Keratinocyte (primary cell): Measurements from ENCODE around the gene TP63. TPM values are rescaled to one million over a fixed set of nuclear protein-coding genes. Genes with fewer than 3 reads are reported as not detected.

Source experiments
- DNase-seq: peaks from one replicate; pipeline ENCODE4 v3.0.0-alpha.2; 2011; ENCODE audit warnings: low read depth, missing footprints, low spot score
- FAIRE-seq: peaks from 2 replicates; lab custom pipeline; 2011; peaks lifted over from hg19 to GRCh38; lab: Jason Lieb, UNC
- H2AFZ ChIP-seq: 2 replicates; pipeline ENCODE4 v1.6.0; 2012; ENCODE audit warnings: low read length, control low read depth, inconsistent platforms; ENCODE audit not compliant: control insufficient read depth
- H3K27ac ChIP-seq: 2 replicates; pipeline ENCODE4 v1.5.1; 2011; ENCODE audit warnings: low read length; ENCODE audit not compliant: control insufficient read depth, insufficient read depth
- H3K27me3 ChIP-seq: 3 replicates; pipeline ENCODE4 v1.6.0; 2011; ENCODE audit warnings: low read length; ENCODE audit not compliant: control insufficient read depth, insufficient read depth; ENCODE audit errors: extremely low read depth
- H3K36me3 ChIP-seq, 2 experiments: 2 replicates in 1 of 2; 3 replicates in 1 of 2; pipeline ENCODE4 v1.5.1; 2011; ENCODE audit warnings: low read length in 2 of 2, mild to moderate bottlenecking in 1 of 2; ENCODE audit not compliant: control insufficient read depth in 2 of 2, insufficient read depth in 2 of 2; ENCODE audit errors: extremely low read depth in 1 of 2
- H3K4me1 ChIP-seq: 3 replicates; pipeline ENCODE4 v1.5.1; 2011; ENCODE audit warnings: low read length; ENCODE audit not compliant: control insufficient read depth, insufficient read depth; ENCODE audit errors: extremely low read depth
- H3K4me2 ChIP-seq: 3 replicates; pipeline ENCODE4 v1.6.0; 2011; ENCODE audit warnings: low read depth, low read length; ENCODE audit not compliant: control insufficient read depth, insufficient read depth; ENCODE audit errors: extremely low read depth
- H3K4me3 ChIP-seq, 3 experiments: fragments of 200-600 bp in 1 of 3; sonication (generic) in 1 of 3; 2 replicates in 2 of 3; 3 replicates in 1 of 3; pipeline ENCODE4 v1.5.1; 2011 to 2016; ENCODE audit warnings: low read length in 3 of 3, mild to moderate bottlenecking in 3 of 3, control low read depth in 2 of 3, inconsistent platforms in 1 of 3, low read depth in 1 of 3, mixed read lengths in 1 of 3, mixed run types in 1 of 3, moderate library complexity in 1 of 3; ENCODE audit not compliant: control insufficient read depth in 2 of 3, insufficient read depth in 2 of 3; ENCODE audit errors: extremely low read depth in 1 of 3
- H3K79me2 ChIP-seq: 2 replicates; pipeline ENCODE4 v1.6.0; 2012; ENCODE audit warnings: low read length; ENCODE audit not compliant: control insufficient read depth, insufficient read depth
- H3K9ac ChIP-seq: 3 replicates; pipeline ENCODE4 v1.6.0; 2011; ENCODE audit warnings: low read length; ENCODE audit not compliant: control insufficient read depth, insufficient read depth; ENCODE audit errors: extremely low read depth
- H3K9me1 ChIP-seq: 3 replicates; pipeline ENCODE4 v1.6.0; 2011; ENCODE audit warnings: low read length; ENCODE audit not compliant: control insufficient read depth, insufficient read depth; ENCODE audit errors: extremely low read depth
- H3K9me3 ChIP-seq: 2 replicates; pipeline ENCODE4 v1.5.1; 2012; ENCODE audit warnings: low read depth, low read length; ENCODE audit not compliant: control insufficient read depth
- H4K20me1 ChIP-seq: 3 replicates; pipeline ENCODE4 v1.6.0; 2011; ENCODE audit warnings: low read length; ENCODE audit not compliant: control insufficient read depth, insufficient read depth; ENCODE audit errors: extremely low read depth
- EZH2 ChIP-seq: IDR thresholded peaks from one replicate; pipeline ENCODE4 v1.6.1; 2012; ENCODE audit warnings: inconsistent platforms, mild to moderate bottlenecking, low read length, moderate library complexity
- dilution Hi-C: fragments of 300-500 bp; cut with MboI; formaldehyde crosslinking; loops from one replicate; pipeline ENCODE4 v1.7.0; 2020; ENCODE audit warnings: low sequenced_read_pairs; ENCODE audit not compliant: extremely low pct_ligation_motif_present
- polyA plus RNA-seq, 5 experiments: library from polyadenylated mRNA; depleted of rRNA in 3 of 5; stranded (reverse) in 3 of 5; stranded (forward) in 1 of 5; unstranded in 1 of 5; fragments of >200 nt; gene quantifications; 1 replicate in 1 of 5; 2 replicates in 3 of 5; 3 replicates in 1 of 5; pipeline versions ENCODE4 v1.2.1 to v1.2.3, GENCODE V29; 2011 to 2012; ENCODE audit warnings: missing spikeins in 2 of 5, low read depth in 1 of 5, low replicate concordance in 1 of 5
- TF ChIP-seq, protein P1 (sequence below), 3 experiments: IDR thresholded peaks in 1 of 3; conservative IDR thresholded peaks in 1 of 3; optimal IDR thresholded peaks in 1 of 3; 2 replicates in 2 of 3; 3 replicates in 1 of 3; pipeline versions ENCODE3 to v1.5.1; 2011; ENCODE audit warnings: low read length in 3 of 3, mild to moderate bottlenecking in 3 of 3, moderate library complexity in 2 of 3, control low read depth in 1 of 3, inconsistent platforms in 1 of 3; ENCODE audit not compliant: insufficient read depth in 2 of 3; ENCODE audit errors: extremely low read depth in 1 of 3

TP63 gene
- polyA plus RNA-seq, 1 donor (not counting 4 experiments of a cell fraction or from before 2014, with no cell fraction given): 214 TPM

GRCh38 chr3:189621948-189622603 lies 9.1 kb upstream of the TP63 start:
- TF ChIP-seq, protein P1, sequence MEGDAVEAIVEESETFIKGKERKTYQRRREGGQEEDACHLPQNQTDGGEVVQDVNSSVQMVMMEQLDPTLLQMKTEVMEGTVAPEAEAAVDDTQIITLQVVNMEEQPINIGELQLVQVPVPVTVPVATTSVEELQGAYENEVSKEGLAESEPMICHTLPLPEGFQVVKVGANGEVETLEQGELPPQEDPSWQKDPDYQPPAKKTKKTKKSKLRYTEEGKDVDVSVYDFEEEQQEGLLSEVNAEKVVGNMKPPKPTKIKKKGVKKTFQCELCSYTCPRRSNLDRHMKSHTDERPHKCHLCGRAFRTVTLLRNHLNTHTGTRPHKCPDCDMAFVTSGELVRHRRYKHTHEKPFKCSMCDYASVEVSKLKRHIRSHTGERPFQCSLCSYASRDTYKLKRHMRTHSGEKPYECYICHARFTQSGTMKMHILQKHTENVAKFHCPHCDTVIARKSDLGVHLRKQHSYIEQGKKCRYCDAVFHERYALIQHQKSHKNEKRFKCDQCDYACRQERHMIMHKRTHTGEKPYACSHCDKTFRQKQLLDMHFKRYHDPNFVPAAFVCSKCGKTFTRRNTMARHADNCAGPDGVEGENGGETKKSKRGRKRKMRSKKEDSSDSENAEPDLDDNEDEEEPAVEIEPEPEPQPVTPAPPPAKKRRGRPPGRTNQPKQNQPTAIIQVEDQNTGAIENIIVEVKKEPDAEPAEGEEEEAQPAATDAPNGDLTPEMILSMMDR (optimal IDR thresholded peaks at IDR 0.05 in 1 of 3, IDR thresholded peaks at IDR 0.05 in 1 of 3, conservative IDR thresholded peaks at IDR 0.05 in 1 of 3; ENCODE audit: extremely low read depth in 1 of 3, insufficient read depth in 2 of 3, low read length in 3 of 3): no peak
- TF ChIP-seq EZH2: no peak
- no peak overlapping the region for H3K4me3 ChIP-seq
- DNase-seq: no peak
- H3K4me2 ChIP-seq: no peak overlapping the region
- no peaks in the 10 kb centered on the region for H3K4me1 ChIP-seq
- no peaks in the 10 kb centered on the region for H4K20me1 ChIP-seq
- no peaks in the 10 kb centered on the region for H3K79me2 ChIP-seq
- no peaks in the 10 kb centered on the region for H3K27me3 ChIP-seq
- no peaks in the 10 kb centered on the region for H3K9me3 ChIP-seq
- H3K36me3 ChIP-seq: no peaks in the 10 kb centered on the region
- H3K27ac ChIP-seq: no peak overlapping the region
- FAIRE-seq: no peak
- no peak overlapping the region for H3K9ac ChIP-seq
- dilution Hi-C loops: no loop called here
- no peaks in the 10 kb centered on the region for H3K9me1 ChIP-seq
- H2AFZ ChIP-seq: no peak overlapping the region

GRCh38 chr3:189622629-189623028 lies 8.6 kb upstream of the TP63 start:
- TF ChIP-seq, protein P1 (optimal IDR thresholded peaks at IDR 0.05 in 1 of 3, IDR thresholded peaks at IDR 0.05 in 1 of 3, conservative IDR thresholded peaks at IDR 0.05 in 1 of 3; ENCODE audit: extremely low read depth in 1 of 3, insufficient read depth in 2 of 3, low read length in 3 of 3): no peak
- TF ChIP-seq EZH2: no peak
- dilution Hi-C loops: no loop called here
- no peaks in the 10 kb centered on the region for H3K79me2 ChIP-seq
- H3K9ac ChIP-seq: no peak overlapping the region
- FAIRE-seq: no peak
- no peaks in the 10 kb centered on the region for H3K36me3 ChIP-seq
- no peaks in the 10 kb centered on the region for H3K4me1 ChIP-seq
- no peak for DNase-seq
- no peak overlapping the region for H2AFZ ChIP-seq
- H3K27me3 ChIP-seq: no peaks in the 10 kb centered on the region
- H3K9me3 ChIP-seq: no peaks in the 10 kb centered on the region
- no peaks in the 10 kb centered on the region for H3K9me1 ChIP-seq
- H3K4me3 ChIP-seq: no peak overlapping the region
- H4K20me1 ChIP-seq: no peaks in the 10 kb centered on the region
- no peak overlapping the region for H3K4me2 ChIP-seq
- H3K27ac ChIP-seq: no peak overlapping the region
